OCI-LY7 (cell line): ENCODE measurements around the gene EME1.

Experiments
- EZH2phosphoT487 ChIP-seq: fragments of 200-600 bp; sonication (generic); IDR thresholded peaks from 2 replicates; pipeline ENCODE4 v1.6.1; 2018; ENCODE audit warnings: low read depth, borderline replicate concordance, mild to moderate bottlenecking, mixed run types, antibody characterized with exemption, low read length, moderate library complexity, mixed read lengths
- TF ChIP-seq, protein P1 (sequence below): fragments of 200-600 bp; sonication (generic); conservative IDR thresholded peaks from 2 replicates; pipeline ENCODE4 v1.5.1; 2014; ENCODE audit warnings: mild to moderate bottlenecking, antibody characterized with exemption, low read length, moderate library complexity, mixed read lengths

DNA sequence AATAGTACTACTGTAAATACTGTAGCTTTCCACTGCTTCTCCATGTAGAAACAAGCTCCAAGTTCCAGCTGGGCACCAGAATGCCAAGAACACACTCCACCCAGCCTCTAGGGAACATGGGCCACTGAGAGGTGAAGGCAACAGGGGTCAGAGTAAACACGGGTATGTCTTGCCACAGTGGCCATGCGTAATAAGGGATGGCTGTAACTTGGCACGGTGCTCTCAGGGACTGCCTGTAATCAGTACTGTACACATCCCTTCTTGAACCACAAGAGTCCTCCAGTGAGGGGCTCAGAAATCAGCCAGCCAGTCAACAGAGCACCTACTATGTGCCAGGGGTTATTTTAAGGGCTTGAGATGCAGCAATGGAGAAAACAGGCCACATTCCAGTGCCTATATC, 13.5 kb downstream of the EME1 start:
- TF ChIP-seq, protein P1, sequence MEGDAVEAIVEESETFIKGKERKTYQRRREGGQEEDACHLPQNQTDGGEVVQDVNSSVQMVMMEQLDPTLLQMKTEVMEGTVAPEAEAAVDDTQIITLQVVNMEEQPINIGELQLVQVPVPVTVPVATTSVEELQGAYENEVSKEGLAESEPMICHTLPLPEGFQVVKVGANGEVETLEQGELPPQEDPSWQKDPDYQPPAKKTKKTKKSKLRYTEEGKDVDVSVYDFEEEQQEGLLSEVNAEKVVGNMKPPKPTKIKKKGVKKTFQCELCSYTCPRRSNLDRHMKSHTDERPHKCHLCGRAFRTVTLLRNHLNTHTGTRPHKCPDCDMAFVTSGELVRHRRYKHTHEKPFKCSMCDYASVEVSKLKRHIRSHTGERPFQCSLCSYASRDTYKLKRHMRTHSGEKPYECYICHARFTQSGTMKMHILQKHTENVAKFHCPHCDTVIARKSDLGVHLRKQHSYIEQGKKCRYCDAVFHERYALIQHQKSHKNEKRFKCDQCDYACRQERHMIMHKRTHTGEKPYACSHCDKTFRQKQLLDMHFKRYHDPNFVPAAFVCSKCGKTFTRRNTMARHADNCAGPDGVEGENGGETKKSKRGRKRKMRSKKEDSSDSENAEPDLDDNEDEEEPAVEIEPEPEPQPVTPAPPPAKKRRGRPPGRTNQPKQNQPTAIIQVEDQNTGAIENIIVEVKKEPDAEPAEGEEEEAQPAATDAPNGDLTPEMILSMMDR: no peak
- no peak for TF ChIP-seq EZH2phosphoT487
